Kidney (tissue), 22 donors: ENCODE measurements around the gene ARGLU1. TPM values are rescaled to one million over a fixed set of nuclear protein-coding genes. Genes with fewer than 3 reads are reported as not detected.
A peak's percentile ranks its signal among the peaks of the same experiment; 100 is the strongest.

Experiments
- DNase-seq, 5 donors: peaks; one replicate each; pipeline ENCODE4 v3.0.0-alpha.2; 2013 to 2020
- FAIRE-seq: peaks from 2 replicates; lab custom pipeline; 2012; peaks lifted over from hg19 to GRCh38; lab: Jason Lieb, UNC
- H3K27ac ChIP-seq, 2 donors: one replicate each; pipeline ENCODE4 v1.7.0; 2013; ENCODE audit warnings: low read depth in 2 of 2, low read length in 2 of 2, inconsistent platforms in 1 of 2
- H3K27me3 ChIP-seq: one replicate; pipeline ENCODE4 v1.7.1; 2013; ENCODE audit warnings: low read length, inconsistent platforms; ENCODE audit not compliant: control insufficient read depth, insufficient read depth
- H3K36me3 ChIP-seq, 3 donors: one replicate each; pipeline versions ENCODE4 v1.7.0 to v1.7.1; 2013; ENCODE audit warnings: low read length in 3 of 3, control low read depth in 1 of 3, inconsistent platforms in 1 of 3; ENCODE audit not compliant: insufficient read depth in 3 of 3, control insufficient read depth in 2 of 3
- H3K4me1 ChIP-seq, 3 donors: one replicate each; pipeline versions ENCODE4 v1.7.0 to v1.7.1; 2013; ENCODE audit warnings: low read length in 3 of 3, inconsistent platforms in 1 of 3, low read depth in 1 of 3; ENCODE audit not compliant: control insufficient read depth in 2 of 3, insufficient read depth in 2 of 3
- H3K4me3 ChIP-seq, 3 donors: one replicate each; pipeline versions ENCODE4 v1.7.0 to v1.8.1; 2013; ENCODE audit warnings: low read length in 3 of 3, control low read depth in 1 of 3, inconsistent platforms in 1 of 3
- H3K9ac ChIP-seq, 3 donors: one replicate each; pipeline versions ENCODE4 v1.7.0 to v1.7.1; 2013; ENCODE audit warnings: low read length in 3 of 3, control low read depth in 1 of 3, inconsistent platforms in 1 of 3
- H3K9me3 ChIP-seq, 3 donors: one replicate each; pipeline versions ENCODE4 v1.7.0 to v1.7.1; 2013; ENCODE audit warnings: low read length in 3 of 3, control low read depth in 1 of 3, inconsistent platforms in 1 of 3; ENCODE audit not compliant: control insufficient read depth in 2 of 3, insufficient read depth in 1 of 3
- intact Hi-C: fragments of 100-400 bp; cut with DNase I; formaldehyde crosslinking; loops from one replicate; pipeline ENCODE4 v1.11.1; 2022
- long read RNA-seq, 10 donors: library from polyadenylated mRNA in 1 of 10; unstranded in 1 of 10; transcript quantifications; one replicate each; pipeline ENCODE4 v2.0.0 and lab custom pipeline, GENCODE V29; 2021 to 2026
- polyA plus RNA-seq: library from polyadenylated mRNA; stranded (reverse); fragments of 350-450 nt; fragmentation: Illumina TruSeq; extraction: RNeasy Lipid Tissue Mini Kit (QIAGEN cat#74804); gene quantifications from one replicate; pipeline ENCODE4 v1.2.3, GENCODE V29; 2014; ENCODE audit warnings: low read depth, low replicate concordance; ENCODE audit not compliant: insufficient read depth
- total RNA-seq: library from RNA; stranded (reverse); fragmentation: NEBNext Ultra II Directional; extraction: Animal tissue kit (Norgen Biotek cat#: 25700); gene quantifications from one replicate; pipeline ENCODE4 v1.2.1, GENCODE V29; 2021
- TF ChIP-seq, protein P1 (sequence below): IDR thresholded peaks from 3 replicates; pipeline ENCODE4 v1.5.1; 2012; ENCODE audit warnings: mild to moderate bottlenecking, moderate library complexity, borderline replicate concordance; ENCODE audit not compliant: insufficient read depth; ENCODE audit errors: extremely low read depth
- donor health status: control.
- donor health status: control.
- donor health status: control.
- donor health status: control.
- donor health status: control.
- donor health status: DM: yes; HTN: yes; CAD: no.
- donor health status: Normal renal cell carcinoma (clear cell type).

The ARGLU1 gene, protein sequence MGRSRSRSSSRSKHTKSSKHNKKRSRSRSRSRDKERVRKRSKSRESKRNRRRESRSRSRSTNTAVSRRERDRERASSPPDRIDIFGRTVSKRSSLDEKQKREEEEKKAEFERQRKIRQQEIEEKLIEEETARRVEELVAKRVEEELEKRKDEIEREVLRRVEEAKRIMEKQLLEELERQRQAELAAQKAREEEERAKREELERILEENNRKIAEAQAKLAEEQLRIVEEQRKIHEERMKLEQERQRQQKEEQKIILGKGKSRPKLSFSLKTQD
- total RNA-seq: 86.7 TPM
- 39.0 TPM for polyA plus RNA-seq
- long read RNA-seq, donor 1, full-length matches to known transcripts: 38 of 331 reads
- long read RNA-seq, donor 1, partial matches to known transcripts: 293 of 331 reads
- long read RNA-seq, donor 1, other reads (novel, unspliced or antisense): 0 of 331 reads
- long read RNA-seq, donor 2, full-length matches to known transcripts: 49 of 317 reads
- long read RNA-seq, donor 2, partial matches to known transcripts: 268 of 317 reads
- long read RNA-seq, donor 2, other reads (novel, unspliced or antisense): 0 of 317 reads
- long read RNA-seq, donor 3, full-length matches to known transcripts: 81 of 377 reads
- long read RNA-seq, donor 3, partial matches to known transcripts: 296 of 377 reads
- long read RNA-seq, donor 3, other reads (novel, unspliced or antisense): 0 of 377 reads
- long read RNA-seq, donor 4, full-length matches to known transcripts: 43 of 219 reads
- long read RNA-seq, donor 4, partial matches to known transcripts: 176 of 219 reads
- long read RNA-seq, donor 4, other reads (novel, unspliced or antisense): 0 of 219 reads
- long read RNA-seq, donor 5, full-length matches to known transcripts: 6 of 25 reads
- long read RNA-seq, donor 5, partial matches to known transcripts: 19 of 25 reads
- long read RNA-seq, donor 5, other reads (novel, unspliced or antisense): 0 of 25 reads
- long read RNA-seq, donor 6, full-length matches to known transcripts: 14 of 76 reads
- long read RNA-seq, donor 6, partial matches to known transcripts: 62 of 76 reads
- long read RNA-seq, donor 6, other reads (novel, unspliced or antisense): 0 of 76 reads
- long read RNA-seq, donor 7, full-length matches to known transcripts: 78 of 106 reads
- long read RNA-seq, donor 7, partial matches to known transcripts: 17 of 106 reads
- long read RNA-seq, donor 7, other reads (novel, unspliced or antisense): 11 of 106 reads
- long read RNA-seq, donor 8, full-length matches to known transcripts: 40 of 406 reads
- long read RNA-seq, donor 8, partial matches to known transcripts: 366 of 406 reads
- long read RNA-seq, donor 8, other reads (novel, unspliced or antisense): 0 of 406 reads
- long read RNA-seq, donor 9, full-length matches to known transcripts: 11 of 106 reads
- long read RNA-seq, donor 9, partial matches to known transcripts: 95 of 106 reads
- long read RNA-seq, donor 9, other reads (novel, unspliced or antisense): 0 of 106 reads
- long read RNA-seq, donor 10, full-length matches to known transcripts: 41 of 409 reads
- long read RNA-seq, donor 10, partial matches to known transcripts: 368 of 409 reads
- long read RNA-seq, donor 10, other reads (novel, unspliced or antisense): 0 of 409 reads

DNA sequence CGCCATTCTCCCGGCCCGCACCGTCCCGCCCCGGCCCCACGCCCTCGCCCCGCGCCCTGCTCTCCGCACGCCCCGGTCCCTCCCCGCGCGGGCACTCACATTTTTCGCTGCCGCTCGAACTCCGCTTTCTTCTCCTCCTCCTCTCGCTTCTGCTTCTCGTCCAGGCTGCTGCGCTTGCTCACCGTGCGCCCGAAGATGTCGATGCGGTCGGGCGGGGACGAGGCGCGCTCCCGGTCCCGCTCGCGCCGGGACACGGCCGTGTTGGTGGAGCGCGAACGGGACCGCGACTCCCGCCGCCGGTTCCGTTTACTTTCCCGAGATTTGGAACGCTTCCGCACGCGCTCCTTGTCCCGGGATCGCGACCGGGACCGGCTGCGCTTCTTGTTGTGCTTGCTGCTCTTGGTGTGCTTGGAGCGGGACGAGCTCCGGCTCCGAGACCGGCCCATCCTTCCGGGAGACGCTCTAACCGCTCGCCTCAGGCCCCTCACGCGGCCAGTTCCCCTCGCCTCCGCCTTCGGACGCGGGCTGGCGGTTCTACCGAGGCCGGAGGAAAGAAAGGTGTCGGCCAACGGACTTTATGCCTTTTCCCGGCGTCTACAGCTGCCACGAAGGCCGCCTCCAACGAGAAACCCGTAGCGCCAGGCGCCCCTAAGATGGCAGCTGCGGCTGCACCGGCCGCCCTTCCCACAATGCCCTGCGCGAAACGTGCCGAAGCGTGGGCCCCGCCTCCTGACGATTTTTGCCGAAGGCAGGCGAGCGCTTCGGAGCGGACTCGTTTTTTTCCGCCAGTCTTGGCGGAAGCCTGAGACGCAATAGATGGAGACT lies at the start of gene ARGLU1:
Gene ARGLU1 (minus strand): TSS at position 664 of the 825 bp plus-strand sequence. CDS start 218 bp downstream, at position 446.
- Histone ChIP-seq H3K27me3 (no peaks in the 10 kb centered on the region), H3K9me3 (no peaks in the 10 kb centered on the region), H3K36me3 (no peaks in the 10 kb centered on the region), H3K9ac (peak within 1 kb of the TSS; percentile 78 to 87 (median 86)), H3K4me1 (peaks cover 8 to 20% (median 9%) of the 10 kb centered on the region in 3 donors), H3K4me3 (peak within 1 kb of the TSS; percentile 85 to 89 (median 89)), H3K27ac (peak within 1 kb of the TSS; percentile 96 to 98)
- intact Hi-C loops: no loop called here
- TF ChIP-seq, protein P1, sequence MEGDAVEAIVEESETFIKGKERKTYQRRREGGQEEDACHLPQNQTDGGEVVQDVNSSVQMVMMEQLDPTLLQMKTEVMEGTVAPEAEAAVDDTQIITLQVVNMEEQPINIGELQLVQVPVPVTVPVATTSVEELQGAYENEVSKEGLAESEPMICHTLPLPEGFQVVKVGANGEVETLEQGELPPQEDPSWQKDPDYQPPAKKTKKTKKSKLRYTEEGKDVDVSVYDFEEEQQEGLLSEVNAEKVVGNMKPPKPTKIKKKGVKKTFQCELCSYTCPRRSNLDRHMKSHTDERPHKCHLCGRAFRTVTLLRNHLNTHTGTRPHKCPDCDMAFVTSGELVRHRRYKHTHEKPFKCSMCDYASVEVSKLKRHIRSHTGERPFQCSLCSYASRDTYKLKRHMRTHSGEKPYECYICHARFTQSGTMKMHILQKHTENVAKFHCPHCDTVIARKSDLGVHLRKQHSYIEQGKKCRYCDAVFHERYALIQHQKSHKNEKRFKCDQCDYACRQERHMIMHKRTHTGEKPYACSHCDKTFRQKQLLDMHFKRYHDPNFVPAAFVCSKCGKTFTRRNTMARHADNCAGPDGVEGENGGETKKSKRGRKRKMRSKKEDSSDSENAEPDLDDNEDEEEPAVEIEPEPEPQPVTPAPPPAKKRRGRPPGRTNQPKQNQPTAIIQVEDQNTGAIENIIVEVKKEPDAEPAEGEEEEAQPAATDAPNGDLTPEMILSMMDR: no peak
- FAIRE-seq: peak; percentile 77
- peak; percentile 96 to 98 (median 97) for DNase-seq

DNA sequence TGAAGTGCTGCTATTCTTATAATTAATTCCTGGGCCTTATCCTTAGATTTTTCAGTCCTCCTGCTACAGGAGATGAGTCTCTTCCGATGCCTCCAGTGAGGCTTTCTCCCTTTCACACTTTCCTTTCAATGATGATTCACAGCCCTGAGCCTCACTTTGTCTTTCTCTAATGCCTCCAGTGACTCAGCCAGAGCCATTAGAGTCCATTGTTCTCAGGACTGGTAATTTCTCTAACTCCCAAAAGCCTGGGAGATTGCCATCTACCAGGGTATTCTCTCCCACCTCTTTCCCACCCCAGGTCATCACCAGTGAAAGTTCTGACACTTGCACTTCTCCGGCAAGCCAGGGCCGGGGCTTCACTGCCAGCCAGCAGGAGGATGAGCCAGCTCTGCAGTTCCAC lies 49.6 kb upstream of the ARGLU1 start:
- no peak overlapping the region for H3K9ac ChIP-seq
- no peaks in the 10 kb centered on the region for H3K27me3 ChIP-seq
- intact Hi-C loops: no loop called here
- no peak overlapping the region for H3K27ac ChIP-seq
- no peak for FAIRE-seq
- no peaks in the 10 kb centered on the region for H3K9me3 ChIP-seq
- H3K4me1 ChIP-seq: no peaks in the 10 kb centered on the region
- DNase-seq: no peak
- no peak overlapping the region for H3K4me3 ChIP-seq
- TF ChIP-seq, protein P1: no peak
- no peaks in the 10 kb centered on the region for H3K36me3 ChIP-seq
